Measurements from ENCODE around the gene ATRNL1.

Gene ATRNL1

GRCh38 chr10:115947104-115947503, 853.9 kb downstream of the ATRNL1 start:
- no peaks in the 10 kb centered on the region for H3K36me3 ChIP-seq (ENCODE audit: control insufficient read depth, low read depth, low read length)
- H3K9me3 ChIP-seq (ENCODE audit: control insufficient read depth, low read depth, low read length), result no peaks in the 10 kb centered on the region
- H3K9ac ChIP-seq (ENCODE audit: low read length), result no peak overlapping the region
- H3K4me1 ChIP-seq (ENCODE audit: control insufficient read depth, low read depth, low read length), result peaks cover 9% of the 10 kb centered on the region
- no peak overlapping the region for H3K4me3 ChIP-seq (ENCODE audit: low read length)
- H3K27me3 ChIP-seq (ENCODE audit: control insufficient read depth, insufficient read depth, low read length), result no peaks in the 10 kb centered on the region
- no peak overlapping the region for H3K27ac ChIP-seq (ENCODE audit: low read length)

DNA sequence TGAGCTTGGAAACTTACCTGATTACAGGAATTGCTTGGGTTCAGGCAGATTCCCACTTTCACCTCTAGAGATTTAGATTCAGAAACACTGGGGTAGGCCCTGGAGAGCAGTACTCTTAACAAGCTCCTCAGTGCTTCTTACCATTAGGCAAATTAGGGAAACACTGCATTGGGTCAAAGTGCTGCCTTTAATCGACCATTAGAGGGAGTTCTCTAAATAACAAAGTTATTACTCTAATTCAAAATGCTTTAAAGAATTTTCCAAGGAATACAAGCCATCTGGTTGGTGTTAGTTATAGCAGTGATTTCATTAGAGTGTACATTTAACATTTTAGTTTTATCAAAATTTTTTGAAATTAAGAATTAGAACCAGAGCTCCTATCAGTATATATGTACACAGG, 855.3 kb downstream of the ATRNL1 start:
- H3K9ac ChIP-seq (ENCODE audit: low read length), result no peak overlapping the region
- no peaks in the 10 kb centered on the region for H3K36me3 ChIP-seq (ENCODE audit: control insufficient read depth, low read depth, low read length)
- H3K27me3 ChIP-seq (ENCODE audit: control insufficient read depth, insufficient read depth, low read length), result no peaks in the 10 kb centered on the region
- H3K4me1 ChIP-seq (ENCODE audit: control insufficient read depth, low read depth, low read length), result peaks cover 16% of the 10 kb centered on the region
- H3K27ac ChIP-seq (ENCODE audit: low read length), result no peak overlapping the region
- no peak overlapping the region for H3K4me3 ChIP-seq (ENCODE audit: low read length)
- H3K9me3 ChIP-seq (ENCODE audit: control insufficient read depth, low read depth, low read length), result no peaks in the 10 kb centered on the region

- H3K9me3 ChIP-seq (ENCODE audit: control insufficient read depth, low read depth, low read length), result no peaks in the 10 kb centered on the region
- H3K27me3 ChIP-seq (ENCODE audit: control insufficient read depth, insufficient read depth, low read length), result no peaks in the 10 kb centered on the region
- peaks cover 17% of the 10 kb centered on the region for H3K4me1 ChIP-seq (ENCODE audit: control insufficient read depth, low read depth, low read length)
- H3K9ac ChIP-seq (ENCODE audit: low read length), result no peak overlapping the region
- no peak overlapping the region for H3K27ac ChIP-seq (ENCODE audit: low read length)
- no peak overlapping the region for H3K4me3 ChIP-seq (ENCODE audit: low read length)
- no peaks in the 10 kb centered on the region for H3K36me3 ChIP-seq (ENCODE audit: control insufficient read depth, low read depth, low read length)
Measured at GRCh38 chr10:115949282-115949844, 856.2 kb downstream of the ATRNL1 start.

GRCh38 chr10:115950320-115950719, 857.2 kb downstream of the ATRNL1 start:
- Histone ChIP-seq H3K27ac (ENCODE audit: low read length) (no peak overlapping the region), H3K4me1 (ENCODE audit: control insufficient read depth, low read depth, low read length) (peaks cover 17% of the 10 kb centered on the region), H3K27me3 (ENCODE audit: control insufficient read depth, insufficient read depth, low read length) (no peaks in the 10 kb centered on the region), H3K9ac (ENCODE audit: low read length) (no peak overlapping the region), H3K36me3 (ENCODE audit: control insufficient read depth, low read depth, low read length) (no peaks in the 10 kb centered on the region), H3K4me3 (ENCODE audit: low read length) (no peak overlapping the region), H3K9me3 (ENCODE audit: control insufficient read depth, low read depth, low read length) (no peaks in the 10 kb centered on the region)

- H3K4me3 ChIP-seq (ENCODE audit: low read length), result no peak overlapping the region
- H3K9ac ChIP-seq (ENCODE audit: low read length), result no peak overlapping the region
- H3K9me3 ChIP-seq (ENCODE audit: control insufficient read depth, low read depth, low read length), result no peaks in the 10 kb centered on the region
- no peaks in the 10 kb centered on the region for H3K27me3 ChIP-seq (ENCODE audit: control insufficient read depth, insufficient read depth, low read length)
- H3K4me1 ChIP-seq (ENCODE audit: control insufficient read depth, low read depth, low read length), result peaks cover 17% of the 10 kb centered on the region
- H3K27ac ChIP-seq (ENCODE audit: low read length), result no peak overlapping the region
- H3K36me3 ChIP-seq (ENCODE audit: control insufficient read depth, low read depth, low read length), result no peaks in the 10 kb centered on the region
Measured at GRCh38 chr10:115951242-115951641, 858.1 kb downstream of the ATRNL1 start.

- Histone ChIP-seq H3K4me1 (ENCODE audit: control insufficient read depth, low read depth, low read length) (peaks cover 17% of the 10 kb centered on the region), H3K9me3 (ENCODE audit: control insufficient read depth, low read depth, low read length) (no peaks in the 10 kb centered on the region), H3K36me3 (ENCODE audit: control insufficient read depth, low read depth, low read length) (no peaks in the 10 kb centered on the region), H3K27me3 (ENCODE audit: control insufficient read depth, insufficient read depth, low read length) (no peaks in the 10 kb centered on the region), H3K9ac (ENCODE audit: low read length) (no peak overlapping the region), H3K4me3 (ENCODE audit: low read length) (no peak overlapping the region), H3K27ac (ENCODE audit: low read length) (no peak overlapping the region)
Measured at GRCh38 chr10:115953281-115953680, 860.1 kb downstream of the ATRNL1 start.

GRCh38 chr10:115953968-115954367, 860.8 kb downstream of the ATRNL1 start:
- Histone ChIP-seq H3K9ac (ENCODE audit: low read length) (no peak overlapping the region), H3K4me1 (ENCODE audit: control insufficient read depth, low read depth, low read length) (peaks cover 16% of the 10 kb centered on the region), H3K36me3 (ENCODE audit: control insufficient read depth, low read depth, low read length) (no peaks in the 10 kb centered on the region), H3K4me3 (ENCODE audit: low read length) (no peak overlapping the region), H3K27me3 (ENCODE audit: control insufficient read depth, insufficient read depth, low read length) (no peaks in the 10 kb centered on the region), H3K27ac (ENCODE audit: low read length) (no peak overlapping the region), H3K9me3 (ENCODE audit: control insufficient read depth, low read depth, low read length) (no peaks in the 10 kb centered on the region)

DNA sequence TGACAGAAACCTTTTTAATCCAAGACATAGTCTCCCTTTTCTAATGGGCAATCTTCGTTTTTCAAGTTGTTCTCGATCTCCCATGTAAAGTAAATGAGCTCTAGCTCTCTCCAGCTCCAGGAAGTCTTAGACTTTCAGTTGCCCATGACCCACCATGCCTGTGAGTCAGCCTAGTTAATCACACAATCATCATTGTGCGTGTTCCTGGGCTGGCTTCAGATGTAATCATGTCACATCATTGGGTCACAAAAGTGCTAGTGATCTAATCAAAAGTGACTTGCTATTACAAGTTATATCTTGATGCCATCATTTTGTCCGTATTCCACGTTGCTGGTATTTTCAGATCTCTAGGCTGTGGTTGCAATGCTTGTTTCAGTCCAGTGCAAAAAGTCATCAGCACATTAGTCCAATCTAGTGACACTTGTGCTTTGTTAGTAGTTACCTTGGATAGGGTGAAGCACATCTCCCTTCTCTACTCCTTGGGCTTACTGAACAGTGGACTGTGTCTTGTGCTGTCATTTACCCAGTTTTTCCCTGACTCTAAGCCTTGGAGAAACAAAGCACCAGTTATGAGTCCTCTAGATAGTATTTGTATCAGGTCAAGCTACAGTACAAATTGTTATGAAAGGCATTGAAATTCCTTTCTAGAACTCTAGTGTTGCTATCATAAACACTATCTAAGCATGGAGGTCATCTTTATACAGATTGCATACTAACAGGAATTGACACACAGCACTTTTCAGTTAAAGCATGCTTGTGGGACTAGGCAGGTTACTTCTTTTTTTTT, 863.3 kb downstream of the ATRNL1 start:
- no peak overlapping the region for H3K27ac ChIP-seq (ENCODE audit: low read length)
- H3K9ac ChIP-seq (ENCODE audit: low read length), result no peak overlapping the region
- H3K4me3 ChIP-seq (ENCODE audit: low read length), result no peak overlapping the region
- H3K36me3 ChIP-seq (ENCODE audit: control insufficient read depth, low read depth, low read length), result no peaks in the 10 kb centered on the region
- H3K4me1 ChIP-seq (ENCODE audit: control insufficient read depth, low read depth, low read length), result peaks cover 16% of the 10 kb centered on the region
- no peaks in the 10 kb centered on the region for H3K9me3 ChIP-seq (ENCODE audit: control insufficient read depth, low read depth, low read length)
- H3K27me3 ChIP-seq (ENCODE audit: control insufficient read depth, insufficient read depth, low read length), result no peaks in the 10 kb centered on the region

GRCh38 chr10:115957012-115957399, 863.8 kb downstream of the ATRNL1 start:
- Histone ChIP-seq H3K4me3 (ENCODE audit: low read length) (no peak overlapping the region), H3K9ac (ENCODE audit: low read length) (no peak overlapping the region), H3K4me1 (ENCODE audit: control insufficient read depth, low read depth, low read length) (peaks cover 16% of the 10 kb centered on the region), H3K27ac (ENCODE audit: low read length) (no peak overlapping the region), H3K9me3 (ENCODE audit: control insufficient read depth, low read depth, low read length) (no peaks in the 10 kb centered on the region), H3K27me3 (ENCODE audit: control insufficient read depth, insufficient read depth, low read length) (no peaks in the 10 kb centered on the region), H3K36me3 (ENCODE audit: control insufficient read depth, low read depth, low read length) (no peaks in the 10 kb centered on the region)

GRCh38 chr10:115957786-115958442, 864.7 kb downstream of the ATRNL1 start:
- no peaks in the 10 kb centered on the region for H3K36me3 ChIP-seq (ENCODE audit: control insufficient read depth, low read depth, low read length)
- no peaks in the 10 kb centered on the region for H3K9me3 ChIP-seq (ENCODE audit: control insufficient read depth, low read depth, low read length)
- H3K27ac ChIP-seq (ENCODE audit: low read length), result no peak overlapping the region
- H3K27me3 ChIP-seq (ENCODE audit: control insufficient read depth, insufficient read depth, low read length), result no peaks in the 10 kb centered on the region
- no peak overlapping the region for H3K4me3 ChIP-seq (ENCODE audit: low read length)
- H3K9ac ChIP-seq (ENCODE audit: low read length), result no peak overlapping the region
- H3K4me1 ChIP-seq (ENCODE audit: control insufficient read depth, low read depth, low read length), result peaks cover 14% of the 10 kb centered on the region

DNA sequence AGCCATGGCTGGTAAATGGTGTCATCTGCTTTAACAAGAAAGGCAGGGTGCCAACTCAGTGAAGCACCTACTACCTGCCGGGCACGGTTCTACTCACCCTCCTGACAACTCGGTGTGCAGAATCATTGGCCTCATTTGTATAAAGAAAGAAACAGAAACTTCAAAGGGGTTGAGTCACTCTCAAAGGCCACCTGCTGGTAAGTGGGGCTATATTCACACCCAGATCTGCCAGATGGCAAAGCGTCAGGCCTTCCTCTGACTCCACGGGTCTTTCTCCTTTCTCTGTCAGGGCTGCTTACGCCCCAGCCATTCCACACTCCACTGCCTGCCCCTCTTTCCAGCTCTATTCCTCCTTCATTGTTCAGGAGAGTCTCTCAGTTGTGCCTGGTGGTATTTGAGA, 870.7 kb downstream of the ATRNL1 start:
- no peak overlapping the region for H3K9ac ChIP-seq (ENCODE audit: low read length)
- H3K4me3 ChIP-seq (ENCODE audit: low read length), result no peak overlapping the region
- no peaks in the 10 kb centered on the region for H3K4me1 ChIP-seq (ENCODE audit: control insufficient read depth, low read depth, low read length)
- no peaks in the 10 kb centered on the region for H3K36me3 ChIP-seq (ENCODE audit: control insufficient read depth, low read depth, low read length)
- H3K27me3 ChIP-seq (ENCODE audit: control insufficient read depth, insufficient read depth, low read length), result no peaks in the 10 kb centered on the region
- H3K27ac ChIP-seq (ENCODE audit: low read length), result no peak overlapping the region
- no peaks in the 10 kb centered on the region for H3K9me3 ChIP-seq (ENCODE audit: control insufficient read depth, low read depth, low read length)

- no peaks in the 10 kb centered on the region for H3K27me3 ChIP-seq (ENCODE audit: control insufficient read depth, insufficient read depth, low read length)
- no peak overlapping the region for H3K4me3 ChIP-seq (ENCODE audit: low read length)
- H3K36me3 ChIP-seq (ENCODE audit: control insufficient read depth, low read depth, low read length), result no peaks in the 10 kb centered on the region
- H3K27ac ChIP-seq (ENCODE audit: low read length), result no peak overlapping the region
- no peaks in the 10 kb centered on the region for H3K4me1 ChIP-seq (ENCODE audit: control insufficient read depth, low read depth, low read length)
- H3K9me3 ChIP-seq (ENCODE audit: control insufficient read depth, low read depth, low read length), result no peaks in the 10 kb centered on the region
- no peak overlapping the region for H3K9ac ChIP-seq (ENCODE audit: low read length)
Measured at GRCh38 chr10:115964827-115965226, 871.7 kb downstream of the ATRNL1 start.
